NCI-H1105 (cell line): ENCODE results near the gene TRIM29.

Source experiments
- DNase-seq: peaks from one replicate; lab custom pipeline; 2025; lab: John Stamatoyannopoulos, UW

TRIM29 gene

GRCh38 chr11:120097721-120098385, 40.1 kb downstream of the TRIM29 start:
- no peak for DNase-seq

GRCh38 chr11:120096369-120097191, 41.3 kb downstream of the TRIM29 start:
- DNase-seq = no peak

GRCh38 chr11:120095516-120095915, 42.4 kb downstream of the TRIM29 start:
- DNase-seq = no peak

GRCh38 chr11:120091701-120092100, 46.2 kb downstream of the TRIM29 start:
- DNase-seq = no peak

- no peak for DNase-seq
These were observed 46.8 kb downstream of the TRIM29 start for GRCh38 chr11:120091121-120091520.

- no peak for DNase-seq
These were observed 47.5 kb downstream of the TRIM29 start for GRCh38 chr11:120090411-120090810.

GRCh38 chr11:120089036-120090001, 48.6 kb downstream of the TRIM29 start:
- DNase-seq = no peak

- no peak for DNase-seq
These were observed 49.9 kb downstream of the TRIM29 start for GRCh38 chr11:120088056-120088455.

- no peak for DNase-seq
These were observed 51.3 kb downstream of the TRIM29 start for GRCh38 chr11:120086651-120087050.

GRCh38 chr11:120079750-120080610, 57.9 kb downstream of the TRIM29 start:
- no peak for DNase-seq

GRCh38 chr11:120078397-120078796, 59.5 kb downstream of the TRIM29 start:
- no peak for DNase-seq

GRCh38 chr11:120074076-120074475, 63.8 kb downstream of the TRIM29 start:
- no peak for DNase-seq

GRCh38 chr11:120073196-120073595, 64.7 kb downstream of the TRIM29 start:
- DNase-seq = no peak

- no peak for DNase-seq
These were observed 69.8 kb downstream of the TRIM29 start for GRCh38 chr11:120068114-120068573.

GRCh38 chr11:120067438-120068113, 70.3 kb downstream of the TRIM29 start:
- no peak for DNase-seq

GRCh38 chr11:120066738-120067437, 71.0 kb downstream of the TRIM29 start:
- DNase-seq = no peak

- DNase-seq = no peak
These were observed 72.0 kb downstream of the TRIM29 start for GRCh38 chr11:120065876-120066275.

GRCh38 chr11:120065176-120065575, 72.7 kb downstream of the TRIM29 start:
- DNase-seq = no peak

- no peak for DNase-seq
These were observed 73.6 kb downstream of the TRIM29 start for GRCh38 chr11:120064341-120064740.
